GM19240 (cell line): Measurements from ENCODE around the gene FAM111B.
A peak's percentile ranks its signal among the peaks of the same experiment; 100 is the strongest.
"Not testable (repeated sequence)": the region's sequence is repeated elsewhere in the genome, so short reads cannot be mapped to it uniquely, and the experiment has no call there.

Source experiments
- DNase-seq: peaks from one replicate; pipeline ENCODE4 v3.0.0; 2011; ENCODE audit warnings: low spot score; ENCODE audit not compliant: insufficient read length

Gene FAM111B

DNA sequence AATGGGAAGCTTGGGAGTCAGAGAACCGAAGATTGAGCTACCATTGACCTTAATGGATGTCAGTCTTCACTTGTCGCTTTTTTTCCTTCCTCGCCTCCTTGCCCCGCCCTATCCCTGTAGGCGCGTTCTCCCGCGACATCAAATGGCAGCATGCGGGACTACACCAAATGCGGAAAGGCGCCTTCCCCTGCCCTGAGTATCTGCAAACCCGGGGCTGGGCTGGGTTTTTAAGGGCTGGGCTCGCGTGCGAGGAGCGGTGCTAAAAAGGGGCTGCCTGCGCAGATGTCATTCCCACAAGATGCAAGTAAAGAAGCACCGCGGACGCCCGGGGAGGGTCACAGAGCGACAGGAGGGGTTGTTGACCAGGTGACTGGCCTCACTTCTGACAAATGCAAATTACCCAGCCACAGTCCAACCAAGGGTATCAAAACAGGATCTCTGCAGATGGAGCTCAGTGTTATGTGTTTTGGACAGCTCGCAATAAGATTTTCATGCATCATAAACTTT is 4.7 kb upstream of the FAM111B start:
- peak; percentile 44 for DNase-seq

DNA sequence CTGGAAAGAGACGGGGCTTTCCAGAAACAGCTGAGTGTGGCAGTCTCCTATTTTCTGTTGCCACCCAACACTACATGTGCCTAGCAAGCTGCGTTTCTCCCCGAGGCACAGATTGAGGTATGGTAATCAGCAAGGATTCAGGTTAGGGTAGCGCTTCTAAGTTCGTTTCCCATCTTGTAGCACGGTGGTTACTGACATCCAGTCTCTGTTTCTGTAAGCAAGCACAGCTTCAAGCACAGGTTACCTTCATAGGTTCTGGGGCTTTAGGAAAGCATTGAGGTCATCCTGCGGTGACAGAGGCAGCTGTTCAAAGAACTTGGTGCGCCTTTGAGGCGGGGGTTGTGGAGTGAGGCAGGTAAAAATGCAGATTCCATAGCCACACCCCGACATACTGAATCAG is 684 bp downstream of the FAM111B start:
- DNase-seq, result not testable (repeated sequence)

DNA sequence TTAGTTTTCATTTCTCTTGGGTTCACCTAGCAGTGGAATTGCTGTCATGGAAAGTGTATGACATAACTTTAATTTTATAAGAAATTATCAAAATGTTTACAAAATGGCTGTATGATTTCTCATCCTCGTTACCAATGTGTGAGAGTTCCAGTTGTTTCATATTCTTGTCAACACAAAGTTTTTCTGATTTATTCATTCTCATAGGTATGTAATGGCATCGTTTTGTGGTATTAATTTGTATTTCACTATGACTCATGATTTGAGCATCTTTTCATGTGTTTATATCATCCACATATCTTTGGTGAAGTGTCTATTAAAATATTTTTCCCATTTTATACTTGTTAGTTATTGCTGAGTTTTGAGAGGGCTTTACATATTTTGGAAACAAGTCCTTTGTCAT is 5.5 kb downstream of the FAM111B start:
- DNase-seq, result no peak

DNA sequence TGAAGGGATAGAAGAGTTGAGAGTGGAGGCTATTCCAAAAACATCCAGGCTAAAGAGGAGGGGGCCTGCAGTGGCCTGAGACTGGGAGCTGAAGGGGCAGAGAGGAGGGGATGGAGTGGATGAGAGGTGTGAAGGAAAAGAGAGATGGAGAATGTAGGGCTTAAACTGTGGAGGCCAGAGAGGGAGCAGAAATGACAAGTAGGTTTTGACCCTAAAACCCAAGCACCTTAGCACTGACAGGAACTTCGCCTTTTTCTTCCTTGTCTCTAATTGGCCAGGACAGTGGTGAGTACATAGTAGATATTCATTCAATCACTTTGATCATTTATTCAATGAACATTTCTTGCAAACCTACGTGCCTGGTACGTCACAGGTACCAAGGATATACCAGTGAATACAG is 7.3 kb downstream of the FAM111B start:
- DNase-seq, result no peak

DNA sequence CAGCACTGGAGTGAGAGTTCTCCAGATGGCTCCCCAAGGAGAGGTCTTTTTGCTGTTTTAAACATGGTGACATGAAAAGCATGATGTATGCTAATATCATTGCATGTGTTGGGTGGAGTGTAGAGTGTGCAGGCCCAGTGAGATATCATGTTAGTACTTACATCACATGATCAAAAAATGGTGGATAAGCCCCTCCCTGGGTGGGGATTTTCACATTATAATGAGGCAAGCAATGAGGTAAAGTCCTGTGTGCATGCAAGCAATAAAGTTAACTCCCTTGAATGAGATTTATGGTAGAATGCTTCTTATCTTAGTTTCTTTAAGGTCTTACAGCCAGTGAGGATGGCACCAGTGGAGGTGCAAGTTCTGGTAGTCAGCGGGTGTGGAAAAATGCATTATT is 8.5 kb downstream of the FAM111B start:
- DNase-seq, result no peak

DNA sequence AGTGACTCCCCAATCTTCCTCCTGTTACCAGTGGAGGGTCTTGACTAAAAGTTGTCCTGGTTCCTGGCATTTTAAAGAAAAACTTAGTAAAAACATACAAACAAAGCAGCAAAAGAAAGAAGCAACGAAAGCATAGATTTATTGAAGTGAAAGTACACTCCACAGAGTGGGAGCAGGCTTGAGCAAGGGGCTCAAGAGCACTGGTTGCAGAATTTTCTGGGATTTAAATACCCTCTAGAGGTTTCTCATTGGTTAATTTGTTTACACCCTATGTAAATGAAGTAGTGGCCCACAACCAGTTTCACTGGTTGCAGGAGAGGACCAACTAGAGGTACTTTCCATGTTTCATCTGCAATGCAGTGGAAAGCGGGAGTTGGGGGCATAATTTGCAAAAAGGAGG is 10.7 kb downstream of the FAM111B start:
- DNase-seq, result no peak

DNA sequence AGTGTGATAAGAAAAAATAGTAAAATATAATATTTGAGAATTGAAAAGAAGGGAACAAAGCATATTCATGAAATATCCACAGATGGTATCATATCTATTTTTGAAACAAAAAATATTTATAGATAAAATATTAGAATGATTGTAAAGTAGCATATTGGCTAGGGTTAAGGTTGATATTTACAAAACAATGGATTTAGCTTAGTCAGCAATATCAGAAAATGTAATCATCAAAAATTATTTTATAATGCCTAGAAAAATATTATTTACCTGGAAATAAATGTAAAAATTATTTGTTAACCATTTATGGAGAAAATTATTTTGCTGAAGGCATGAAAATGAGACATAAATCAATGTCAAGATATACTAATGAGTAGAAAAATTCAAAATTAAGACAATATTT is 12.8 kb downstream of the FAM111B start:
- DNase-seq, result no peak

DNA sequence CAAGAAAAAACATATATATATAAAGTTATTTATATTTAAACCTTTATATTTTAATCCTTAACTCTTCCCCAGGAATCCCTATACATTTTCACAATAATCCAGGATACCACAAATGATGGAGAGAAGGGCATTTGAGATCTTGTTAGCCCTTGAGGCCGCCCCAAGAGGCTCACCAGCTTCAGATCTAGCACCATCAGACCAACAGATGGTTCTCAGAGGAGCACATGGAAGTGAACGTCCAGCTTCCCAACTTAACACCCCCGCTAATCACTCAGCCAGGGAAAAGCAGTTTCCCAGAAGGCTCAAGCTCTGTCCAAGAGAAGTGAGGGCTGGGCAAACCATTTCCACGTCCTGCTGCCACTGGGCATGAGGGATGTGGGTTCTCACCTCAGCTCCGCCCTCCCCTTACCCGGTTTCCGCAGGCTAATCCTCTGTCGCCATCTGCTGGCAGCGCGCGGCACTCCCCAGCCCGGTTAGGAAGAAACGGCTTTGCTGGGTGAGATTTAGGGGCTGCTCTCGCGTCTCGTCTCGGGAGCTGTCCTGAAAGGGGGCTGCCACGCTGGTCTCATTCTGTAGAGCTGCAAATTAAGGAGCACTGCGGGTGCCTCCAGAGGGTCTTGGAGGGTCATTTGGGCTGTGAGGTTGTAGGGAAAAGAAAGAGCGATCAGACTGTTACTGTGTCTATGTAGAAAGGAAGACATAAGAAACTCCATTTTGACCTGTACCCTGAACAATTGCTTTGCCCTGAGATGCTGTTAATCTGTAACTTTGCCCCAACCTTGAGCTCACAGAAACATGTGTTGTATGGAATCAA is 28.8 kb downstream of the FAM111B start:
- DNase-seq, result peak; percentile 53

DNA sequence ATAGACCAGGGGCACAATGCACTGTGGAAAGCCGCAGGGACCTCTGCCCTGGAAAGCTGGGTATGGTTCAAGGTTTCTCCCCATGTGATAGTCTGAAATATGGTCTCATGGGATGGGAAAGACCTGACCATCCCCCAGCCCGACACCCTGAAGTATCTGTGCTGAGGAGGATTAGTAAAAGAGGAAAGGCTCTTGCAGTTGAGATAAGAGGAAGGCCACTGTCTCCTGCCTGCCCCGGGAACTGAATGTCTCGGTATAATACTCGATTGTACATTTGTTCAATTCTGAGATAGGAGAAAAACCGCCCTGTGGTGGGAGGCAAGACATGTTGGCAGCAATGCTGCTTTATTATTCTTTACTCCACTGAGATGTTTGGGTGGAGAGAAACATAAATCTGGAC is 29.5 kb downstream of the FAM111B start:
- not testable (repeated sequence) for DNase-seq

DNA sequence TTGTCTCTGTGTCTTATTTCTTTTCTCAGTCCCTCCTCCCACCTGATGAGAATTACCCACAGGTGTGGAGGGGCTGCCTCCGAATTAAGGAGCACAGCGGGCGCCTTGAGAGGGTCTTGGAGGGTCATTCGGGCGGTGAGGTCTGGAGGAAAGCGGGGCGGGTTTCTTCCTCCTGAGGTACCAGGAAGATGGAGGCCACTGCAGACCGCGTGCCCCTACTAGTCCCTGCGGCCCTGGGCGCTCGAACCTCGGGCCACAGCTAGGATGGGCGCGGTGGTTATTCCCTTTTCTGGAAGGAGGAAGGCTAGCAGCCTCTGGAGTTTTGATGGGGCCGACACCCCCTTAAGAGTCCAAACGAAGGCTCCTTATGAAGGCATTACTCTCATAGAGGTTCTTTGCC is 30.2 kb downstream of the FAM111B start:
- DNase-seq, result no peak

DNA sequence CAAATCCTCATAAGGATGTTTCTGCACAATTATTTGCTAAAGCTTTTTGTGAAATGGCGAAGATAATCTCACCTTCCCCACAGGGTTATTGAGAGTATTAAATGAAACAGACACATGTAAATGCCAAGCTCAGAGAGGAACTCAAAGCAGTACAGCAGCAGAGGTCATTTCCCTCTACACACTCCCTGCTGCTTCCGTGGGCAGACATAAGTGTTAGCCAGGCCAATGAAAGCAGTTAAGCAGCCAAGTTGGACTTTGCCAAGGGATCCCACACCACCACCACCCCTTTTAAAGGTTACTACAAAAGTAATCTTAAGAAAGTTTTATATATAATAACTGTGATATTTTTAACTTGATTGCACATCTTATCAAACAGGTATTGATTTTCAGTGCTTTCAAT is 31.6 kb downstream of the FAM111B start:
- no peak for DNase-seq

DNA sequence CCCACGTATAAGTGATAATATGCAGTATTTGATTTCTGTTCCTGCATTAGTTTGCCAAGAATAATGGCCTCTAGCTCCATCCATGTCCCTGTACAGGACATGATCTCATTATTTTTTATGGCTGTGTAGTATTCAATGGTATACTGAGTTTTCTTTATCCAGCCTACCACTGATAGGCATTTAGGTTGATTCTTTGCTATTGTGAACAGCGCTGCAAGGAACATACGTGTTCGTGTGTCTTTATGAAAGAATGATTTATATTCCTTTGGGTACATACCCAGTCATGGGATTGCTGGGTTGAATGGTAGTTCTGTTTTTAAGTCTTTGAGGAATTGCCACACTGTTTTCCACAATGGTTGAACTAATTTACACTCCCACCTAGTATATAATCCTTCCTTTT is 34.2 kb downstream of the FAM111B start:
- no peak for DNase-seq

DNA sequence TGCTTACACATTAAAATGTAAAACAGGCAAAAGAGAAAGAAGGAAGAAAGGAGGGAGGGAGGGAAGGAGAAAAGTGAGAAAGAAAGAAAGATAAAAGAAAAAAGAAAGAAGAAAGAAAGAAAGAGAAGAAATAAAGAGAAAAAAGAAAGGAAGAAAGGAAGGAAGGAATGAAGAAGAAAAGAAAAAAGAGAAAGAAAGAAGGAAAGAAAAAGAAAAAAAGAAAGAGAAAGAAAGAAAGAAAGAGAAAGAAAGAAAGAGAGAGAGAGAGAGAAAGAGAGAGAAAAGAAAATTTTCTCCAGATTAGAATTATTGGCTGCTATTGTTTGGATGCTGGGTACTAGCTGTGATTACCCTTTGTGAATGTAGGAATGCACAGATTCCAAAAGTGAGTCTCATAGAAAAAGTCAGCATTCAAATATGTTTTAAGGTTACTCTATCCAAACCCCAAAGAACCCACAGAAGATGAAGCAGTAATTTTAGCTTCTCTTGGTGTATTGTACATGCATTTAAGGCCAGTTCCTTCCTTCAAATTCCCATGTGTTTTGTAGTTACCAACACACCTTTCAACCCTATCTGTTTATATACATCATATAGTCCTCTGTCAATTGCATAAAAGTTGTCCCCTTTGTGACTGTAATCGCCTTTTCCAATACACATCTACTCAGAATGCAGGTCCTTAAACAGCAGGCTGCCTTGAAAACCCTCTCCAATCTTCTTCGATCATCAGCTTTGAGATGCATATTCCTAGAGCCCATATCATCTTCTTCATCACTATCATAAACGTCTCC is 34.8 kb downstream of the FAM111B start:
- no peak for DNase-seq

DNA sequence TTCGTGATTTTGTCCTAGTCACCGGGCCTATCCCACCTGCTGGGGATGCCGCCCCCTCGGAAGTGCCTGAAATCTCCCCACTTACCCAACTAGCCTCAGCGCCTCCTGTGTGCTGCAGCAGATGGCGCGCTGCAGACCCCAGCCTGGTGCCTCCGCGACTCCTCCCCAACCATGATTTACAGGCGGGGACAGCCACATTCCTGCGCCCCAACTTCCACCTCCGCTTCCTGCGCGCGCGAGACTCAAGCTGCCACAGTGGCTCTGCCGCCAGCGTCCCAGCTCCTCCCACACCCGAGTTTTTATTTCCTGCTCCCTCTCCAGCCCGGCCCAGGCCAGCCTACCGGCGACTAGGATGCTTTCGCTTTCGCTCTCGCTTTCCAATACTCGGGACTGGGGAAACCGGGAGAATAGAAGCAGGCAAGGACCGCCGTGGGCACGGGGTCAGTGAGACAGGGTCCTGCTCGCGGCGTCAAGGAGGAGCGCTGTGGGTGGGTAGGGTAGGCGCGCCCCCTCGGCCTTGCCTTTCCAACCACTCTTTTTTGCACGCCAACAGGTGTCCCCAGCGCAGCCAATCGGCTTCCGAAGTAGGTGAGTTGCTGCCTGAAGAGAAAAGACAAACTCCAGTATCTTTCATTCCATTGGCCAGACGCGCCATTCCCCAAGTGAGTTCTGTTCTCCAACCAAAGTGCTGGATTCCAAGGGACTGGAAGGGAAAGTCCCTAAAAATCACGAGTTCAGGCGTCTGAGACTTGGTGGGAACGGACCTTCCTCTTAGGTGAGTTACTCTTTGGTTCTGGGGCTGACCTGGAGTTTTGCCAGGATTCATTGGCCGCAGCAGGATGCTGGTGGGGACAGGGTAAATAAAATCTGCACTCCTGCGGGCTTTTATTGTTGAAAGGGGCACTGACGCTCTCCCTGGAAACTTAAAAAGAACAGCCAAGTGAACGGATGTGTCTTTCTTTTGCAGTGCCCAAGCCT is 35.8 kb downstream of the FAM111B start, which contains the start of gene FAM111A:
TSS of gene FAM111A (plus strand) at position 327 of the 978 bp plus-strand sequence. CDS start 6,017 bp downstream, outside the sequence.
- peak; percentile 44 for DNase-seq

DNA sequence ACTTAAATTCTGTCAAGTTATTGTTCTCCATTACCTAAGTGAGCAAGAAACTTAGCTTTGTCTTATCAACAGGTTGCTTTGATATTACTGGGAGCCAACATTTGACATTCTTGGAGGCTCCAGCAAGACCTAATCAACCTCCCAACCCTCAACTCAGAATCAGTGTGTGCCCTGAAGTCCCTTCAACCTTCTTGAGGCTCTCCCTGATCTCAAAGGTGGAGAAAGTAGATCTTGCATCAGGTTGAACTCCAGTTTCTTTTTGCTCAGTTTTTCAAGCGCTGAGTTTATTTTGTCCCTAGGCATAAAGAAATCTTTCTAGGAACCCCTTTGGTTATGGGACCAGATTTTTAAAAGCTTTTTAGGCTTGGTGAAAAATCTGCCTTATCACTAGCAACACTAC is 37.1 kb downstream of the FAM111B start:
- no peak for DNase-seq

DNA sequence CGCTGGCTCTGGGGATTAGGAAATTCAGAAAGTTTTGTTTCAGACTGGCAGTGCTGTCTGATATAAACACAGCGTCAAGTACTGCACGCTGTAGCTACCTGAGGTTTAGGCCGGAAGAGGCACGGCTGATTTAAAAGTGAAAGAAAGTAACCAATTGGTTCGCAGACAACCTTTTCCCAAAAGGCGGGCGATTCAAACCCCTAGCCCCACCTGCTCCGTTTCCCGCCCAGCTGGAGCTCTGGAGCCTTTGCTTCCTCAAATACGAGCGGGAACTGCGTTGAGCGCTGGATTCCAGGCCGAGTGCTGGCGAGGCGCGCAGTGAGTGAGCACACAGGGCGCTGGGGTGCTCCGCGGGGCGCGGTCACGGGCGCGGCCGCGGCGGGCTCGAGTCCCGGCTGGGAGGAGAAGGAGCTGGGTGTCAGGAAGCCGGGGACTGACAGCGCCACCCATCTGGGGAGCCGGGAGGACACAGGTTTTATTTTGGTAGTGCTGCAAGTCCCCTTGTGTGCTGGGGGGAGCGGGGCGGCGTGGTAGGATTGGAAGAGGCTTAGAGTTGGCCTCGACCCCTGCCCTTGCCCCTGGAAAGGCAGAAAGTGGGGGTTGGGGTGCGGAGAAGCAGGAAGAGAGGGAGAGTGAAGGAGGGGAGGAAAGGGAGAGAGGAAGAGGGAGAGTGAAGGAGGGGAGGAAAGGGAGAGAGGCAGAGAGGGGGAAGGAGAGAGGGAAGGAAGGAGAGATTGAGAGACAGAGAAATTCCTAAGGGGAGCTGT is 37.7 kb downstream of the FAM111B start:
- DNase-seq, result peak; percentile 36

DNA sequence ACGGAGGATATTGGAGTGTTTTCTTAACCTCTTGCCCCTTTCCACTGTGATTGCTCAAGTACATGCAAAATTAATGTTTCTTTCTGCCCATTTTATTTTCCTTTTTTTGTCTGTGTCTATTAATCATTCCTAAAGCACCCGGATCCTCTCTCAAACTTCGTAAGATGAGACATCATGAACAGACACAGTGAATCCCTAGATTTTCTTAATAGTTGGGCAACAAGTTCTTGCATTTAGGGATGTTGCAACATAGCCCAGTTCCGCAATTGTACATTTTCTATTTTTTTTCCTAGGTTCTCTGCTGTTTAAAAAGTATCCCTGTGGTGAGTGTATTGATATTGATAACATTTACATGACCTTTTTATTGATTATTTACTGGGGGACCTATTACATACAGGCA is 38.5 kb downstream of the FAM111B start:
- no peak for DNase-seq

DNA sequence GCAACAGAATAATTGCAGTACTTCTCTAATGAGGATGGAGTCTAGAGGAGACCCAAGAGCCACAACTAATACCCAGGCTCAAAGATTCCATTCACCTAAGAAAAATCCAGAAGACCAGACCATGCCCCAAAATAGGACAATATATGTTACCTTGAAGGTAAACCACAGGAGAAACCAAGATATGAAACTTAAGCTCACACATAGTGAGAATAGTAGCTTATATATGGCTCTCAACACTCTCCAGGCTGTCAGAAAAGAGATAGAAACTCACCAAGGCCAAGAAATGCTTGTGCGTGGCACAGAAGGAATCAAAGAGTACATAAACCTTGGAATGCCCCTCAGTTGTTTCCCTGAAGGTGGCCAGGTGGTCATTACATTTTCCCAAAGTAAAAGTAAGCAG is 44.7 kb downstream of the FAM111B start:
- no peak for DNase-seq

DNA sequence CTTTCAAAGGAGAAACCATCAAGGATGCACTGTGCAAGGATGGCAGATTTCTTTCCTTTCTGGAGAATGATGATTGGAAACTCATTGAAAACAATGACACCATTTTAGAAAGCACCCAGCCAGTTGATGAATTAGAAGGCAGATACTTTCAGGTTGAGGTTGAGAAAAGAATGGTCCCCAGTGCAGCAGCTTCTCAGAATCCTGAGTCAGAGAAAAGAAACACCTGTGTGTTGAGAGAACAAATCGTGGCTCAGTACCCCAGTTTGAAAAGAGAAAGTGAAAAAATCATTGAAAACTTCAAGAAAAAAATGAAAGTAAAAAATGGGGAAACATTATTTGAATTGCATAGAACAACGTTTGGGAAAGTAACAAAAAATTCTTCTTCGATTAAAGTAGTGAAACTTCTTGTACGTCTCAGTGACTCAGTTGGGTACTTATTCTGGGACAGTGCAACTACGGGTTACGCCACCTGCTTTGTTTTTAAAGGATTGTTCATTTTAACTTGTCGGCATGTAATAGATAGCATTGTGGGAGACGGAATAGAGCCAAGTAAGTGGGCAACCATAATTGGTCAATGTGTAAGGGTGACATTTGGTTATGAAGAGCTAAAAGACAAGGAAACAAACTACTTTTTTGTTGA is 45.4 kb downstream of the FAM111B start:
- DNase-seq, result no peak

DNA sequence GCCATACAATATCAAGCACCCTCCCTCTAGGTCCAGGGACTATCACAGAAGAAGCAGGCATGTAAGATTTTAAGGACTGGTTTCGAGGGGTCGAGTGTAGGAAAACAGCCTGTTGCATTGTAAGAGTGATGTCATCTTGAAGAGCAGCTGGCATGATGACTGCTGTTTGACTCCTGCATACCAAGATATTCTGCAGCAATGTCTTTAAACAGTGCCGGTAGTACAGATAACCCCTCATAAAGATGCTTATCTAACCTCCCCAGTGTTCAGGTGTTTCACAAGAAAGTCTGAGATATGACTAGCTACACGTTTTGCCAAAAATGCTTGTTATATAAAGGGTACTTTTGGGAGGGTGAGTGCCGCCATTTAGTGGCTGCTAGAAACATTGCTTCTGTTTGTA is 47.6 kb downstream of the FAM111B start:
- DNase-seq, result no peak
